ENCODE results near the gene NCAN. TPM values are rescaled to one million over a fixed set of nuclear protein-coding genes. Genes with fewer than 3 reads are reported as not detected.

Gene NCAN
- total RNA-seq, 1 donor from 2014 or later = 186 TPM

- no peak overlapping the region for H3K4me3 Mint-ChIP-seq (ENCODE audit: unreplicated experiment)
- DNase-seq = no peak
- peaks cover 8% of the 10 kb centered on the region for H3K36me3 Mint-ChIP-seq (ENCODE audit: unreplicated experiment)
- H3K9me3 Mint-ChIP-seq (ENCODE audit: unreplicated experiment) = peaks cover 7% of the 10 kb centered on the region
- peaks cover 2% of the 10 kb centered on the region for H3K27me3 Mint-ChIP-seq (ENCODE audit: unreplicated experiment)
- no peak for TF ChIP-seq CTCF (IDR thresholded peaks at IDR 0.05; ENCODE audit: partially characterized antibody, unreplicated experiment)
- H3K27ac Mint-ChIP-seq (ENCODE audit: unreplicated experiment) = no peak overlapping the region
- no peaks in the 10 kb centered on the region for H3K4me1 Mint-ChIP-seq (ENCODE audit: low read depth, unreplicated experiment)
Measured at GRCh38 chr19:19176950-19177349, 34.8 kb upstream of the NCAN start.

- Mint-ChIP-seq H3K27ac (ENCODE audit: unreplicated experiment) (no peak overlapping the region), H3K36me3 (ENCODE audit: unreplicated experiment) (peaks cover 11% of the 10 kb centered on the region), H3K27me3 (ENCODE audit: unreplicated experiment) (peaks cover 5% of the 10 kb centered on the region), H3K4me3 (ENCODE audit: unreplicated experiment) (no peak overlapping the region), H3K4me1 (ENCODE audit: low read depth, unreplicated experiment) (no peaks in the 10 kb centered on the region), H3K9me3 (ENCODE audit: unreplicated experiment) (peaks cover 4% of the 10 kb centered on the region)
- no peak for DNase-seq
- no peak for TF ChIP-seq CTCF (IDR thresholded peaks at IDR 0.05; ENCODE audit: partially characterized antibody, unreplicated experiment)
Measured at GRCh38 chr19:19179548-19180441, 32.0 kb upstream of the NCAN start.

GRCh38 chr19:19181488-19181998 lies 30.2 kb upstream of the NCAN start:
- DNase-seq = no peak
- no peak for TF ChIP-seq CTCF (IDR thresholded peaks at IDR 0.05; ENCODE audit: partially characterized antibody, unreplicated experiment)
- Mint-ChIP-seq H3K9me3 (ENCODE audit: unreplicated experiment) (peaks cover 2% of the 10 kb centered on the region), H3K36me3 (ENCODE audit: unreplicated experiment) (peaks cover 14% of the 10 kb centered on the region), H3K4me1 (ENCODE audit: low read depth, unreplicated experiment) (no peaks in the 10 kb centered on the region), H3K27ac (ENCODE audit: unreplicated experiment) (no peak overlapping the region), H3K4me3 (ENCODE audit: unreplicated experiment) (no peak overlapping the region), H3K27me3 (ENCODE audit: unreplicated experiment) (peaks cover 7% of the 10 kb centered on the region)

GRCh38 chr19:19185853-19186740 lies 25.7 kb upstream of the NCAN start:
- DNase-seq = peak; percentile 62
- Mint-ChIP-seq H3K4me3 (ENCODE audit: unreplicated experiment) (peak overlapping the region; percentile 15), H3K36me3 (ENCODE audit: unreplicated experiment) (peaks cover 15% of the 10 kb centered on the region), H3K4me1 (ENCODE audit: low read depth, unreplicated experiment) (no peaks in the 10 kb centered on the region), H3K9me3 (ENCODE audit: unreplicated experiment) (peaks cover 3% of the 10 kb centered on the region), H3K27me3 (ENCODE audit: unreplicated experiment) (peaks cover 8% of the 10 kb centered on the region), H3K27ac (ENCODE audit: unreplicated experiment) (peak overlapping the region; percentile 23)
- TF ChIP-seq CTCF (IDR thresholded peaks at IDR 0.05; ENCODE audit: partially characterized antibody, unreplicated experiment) = peak; percentile 70
